ENCODE results near the gene MDM1.

Gene MDM1

GRCh38 chr12:68245180-68246021 lies 86.8 kb downstream of the MDM1 start (continued):
- TF ChIP-seq ZBTB11 (tag by site-specific recombination; conservative IDR thresholded peaks at IDR 0.05; ENCODE audit: low read depth) (no peak), ZNF155 (tag by site-specific recombination; IDR thresholded peaks at IDR 0.05) (no peak), ZBTB21 (tag by site-specific recombination; IDR thresholded peaks at IDR 0.05) (no peak), ZNF302 (tag by site-specific recombination; IDR thresholded peaks at IDR 0.05; ENCODE audit: low read depth) (no peak), ZNF645 (tag by site-specific recombination; IDR thresholded peaks at IDR 0.05) (no peak), PATZ1 (tag by site-specific recombination; IDR thresholded peaks at IDR 0.05) (no peak), GFI1B (tag by site-specific recombination; IDR thresholded peaks at IDR 0.05) (no peak), SETDB1 (IDR thresholded peaks at IDR 0.05; ENCODE audit: insufficient read length, low read length) (no peak), ZNF776 (tag by site-specific recombination; IDR thresholded peaks at IDR 0.05; ENCODE audit: borderline replicate concordance) (no peak), TRIM28 (IDR thresholded peaks at IDR 0.05; ENCODE audit: borderline replicate concordance, low read length) (peak; percentile 67; the same call in 1 of the 2 replicates), ZNF23 (tag by site-specific recombination; IDR thresholded peaks at IDR 0.05; ENCODE audit: borderline replicate concordance) (no peak), IKZF3 (tag by site-specific recombination; IDR thresholded peaks at IDR 0.05) (peak; percentile 23; the same call in 1 of the 2 replicates), ZNF558 (tag by site-specific recombination; IDR thresholded peaks at IDR 0.05) (no peak), ZNF19 (tag by site-specific recombination; IDR thresholded peaks at IDR 0.05; ENCODE audit: low read depth) (no peak), ZBTB7A (tag by site-specific recombination; IDR thresholded peaks at IDR 0.05; ENCODE audit: low read depth) (no peak), BCL11A (tag by site-specific recombination; IDR thresholded peaks at IDR 0.05; ENCODE audit: low read depth) (no peak), KLF17 (tag by site-specific recombination; IDR thresholded peaks at IDR 0.05) (no peak), ZNF214 (tag by site-specific recombination; IDR thresholded peaks at IDR 0.05; ENCODE audit: borderline replicate concordance) (no peak), ZNF354C (tag by site-specific recombination; IDR thresholded peaks at IDR 0.05; ENCODE audit: borderline replicate concordance, low read depth) (no peak), ZNF341 (tag by site-specific recombination; IDR thresholded peaks at IDR 0.05; ENCODE audit: low read depth) (no peak)
- TF ChIP-seq, protein P1, sequence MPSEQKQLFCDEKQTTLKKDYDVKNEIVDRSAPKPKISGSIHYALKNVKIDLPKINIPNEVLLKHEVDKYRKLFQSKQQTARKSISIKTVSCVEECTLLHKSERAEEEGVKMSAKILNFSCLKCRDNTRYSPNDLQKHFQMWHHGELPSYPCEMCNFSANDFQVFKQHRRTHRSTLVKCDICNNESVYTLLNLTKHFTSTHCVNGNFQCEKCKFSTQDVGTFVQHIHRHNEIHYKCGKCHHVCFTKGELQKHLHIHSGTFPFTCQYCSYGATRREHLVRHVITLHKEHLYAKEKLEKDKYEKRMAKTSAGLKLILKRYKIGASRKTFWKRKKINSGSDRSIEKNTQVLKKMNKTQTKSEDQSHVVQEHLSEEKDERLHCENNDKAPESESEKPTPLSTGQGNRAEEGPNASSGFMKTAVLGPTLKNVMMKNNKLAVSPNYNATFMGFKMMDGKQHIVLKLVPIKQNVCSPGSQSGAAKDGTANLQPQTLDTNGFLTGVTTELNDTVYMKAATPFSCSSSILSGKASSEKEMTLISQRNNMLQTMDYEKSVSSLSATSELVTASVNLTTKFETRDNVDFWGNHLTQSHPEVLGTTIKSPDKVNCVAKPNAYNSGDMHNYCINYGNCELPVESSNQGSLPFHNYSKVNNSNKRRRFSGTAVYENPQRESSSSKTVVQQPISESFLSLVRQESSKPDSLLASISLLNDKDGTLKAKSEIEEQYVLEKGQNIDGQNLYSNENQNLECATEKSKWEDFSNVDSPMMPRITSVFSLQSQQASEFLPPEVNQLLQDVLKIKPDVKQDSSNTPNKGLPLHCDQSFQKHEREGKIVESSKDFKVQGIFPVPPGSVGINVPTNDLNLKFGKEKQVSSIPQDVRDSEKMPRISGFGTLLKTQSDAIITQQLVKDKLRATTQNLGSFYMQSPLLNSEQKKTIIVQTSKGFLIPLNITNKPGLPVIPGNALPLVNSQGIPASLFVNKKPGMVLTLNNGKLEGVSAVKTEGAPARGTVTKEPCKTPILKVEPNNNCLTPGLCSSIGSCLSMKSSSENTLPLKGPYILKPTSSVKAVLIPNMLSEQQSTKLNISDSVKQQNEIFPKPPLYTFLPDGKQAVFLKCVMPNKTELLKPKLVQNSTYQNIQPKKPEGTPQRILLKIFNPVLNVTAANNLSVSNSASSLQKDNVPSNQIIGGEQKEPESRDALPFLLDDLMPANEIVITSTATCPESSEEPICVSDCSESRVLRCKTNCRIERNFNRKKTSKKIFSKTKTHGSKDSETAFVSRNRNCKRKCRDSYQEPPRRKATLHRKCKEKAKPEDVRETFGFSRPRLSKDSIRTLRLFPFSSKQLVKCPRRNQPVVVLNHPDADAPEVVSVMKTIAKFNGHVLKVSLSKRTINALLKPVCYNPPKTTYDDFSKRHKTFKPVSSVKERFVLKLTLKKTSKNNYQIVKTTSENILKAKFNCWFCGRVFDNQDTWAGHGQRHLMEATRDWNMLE (tag by site-specific recombination; conservative IDR thresholded peaks at IDR 0.05; ENCODE audit: low read depth), result no peak
- TF ChIP-seq, protein P2, sequence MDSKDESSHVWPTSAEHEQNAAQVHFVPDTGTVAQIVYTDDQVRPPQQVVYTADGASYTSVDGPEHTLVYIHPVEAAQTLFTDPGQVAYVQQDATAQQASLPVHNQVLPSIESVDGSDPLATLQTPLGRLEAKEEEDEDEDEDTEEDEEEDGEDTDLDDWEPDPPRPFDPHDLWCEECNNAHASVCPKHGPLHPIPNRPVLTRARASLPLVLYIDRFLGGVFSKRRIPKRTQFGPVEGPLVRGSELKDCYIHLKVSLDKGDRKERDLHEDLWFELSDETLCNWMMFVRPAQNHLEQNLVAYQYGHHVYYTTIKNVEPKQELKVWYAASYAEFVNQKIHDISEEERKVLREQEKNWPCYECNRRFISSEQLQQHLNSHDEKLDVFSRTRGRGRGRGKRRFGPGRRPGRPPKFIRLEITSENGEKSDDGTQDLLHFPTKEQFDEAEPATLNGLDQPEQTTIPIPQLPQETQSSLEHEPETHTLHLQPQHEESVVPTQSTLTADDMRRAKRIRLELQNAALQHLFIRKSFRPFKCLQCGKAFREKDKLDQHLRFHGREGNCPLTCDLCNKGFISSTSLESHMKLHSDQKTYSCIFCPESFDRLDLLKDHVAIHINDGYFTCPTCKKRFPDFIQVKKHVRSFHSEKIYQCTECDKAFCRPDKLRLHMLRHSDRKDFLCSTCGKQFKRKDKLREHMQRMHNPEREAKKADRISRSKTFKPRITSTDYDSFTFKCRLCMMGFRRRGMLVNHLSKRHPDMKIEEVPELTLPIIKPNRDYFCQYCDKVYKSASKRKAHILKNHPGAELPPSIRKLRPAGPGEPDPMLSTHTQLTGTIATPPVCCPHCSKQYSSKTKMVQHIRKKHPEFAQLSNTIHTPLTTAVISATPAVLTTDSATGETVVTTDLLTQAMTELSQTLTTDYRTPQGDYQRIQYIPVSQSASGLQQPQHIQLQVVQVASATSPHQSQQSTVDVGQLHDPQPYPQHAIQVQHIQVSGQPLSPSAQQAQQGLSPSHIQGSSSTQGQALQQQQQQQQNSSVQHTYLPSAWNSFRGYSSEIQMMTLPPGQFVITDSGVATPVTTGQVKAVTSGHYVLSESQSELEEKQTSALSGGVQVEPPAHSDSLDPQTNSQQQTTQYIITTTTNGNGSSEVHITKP (tag by site-specific recombination; IDR thresholded peaks at IDR 0.05), result peak; percentile 84

Measured in HEK293 (cell line).